ENCODE measurements around the gene COPS6.

COPS6 gene

GRCh38 chr7:100127866-100128636 is 39.3 kb downstream of the COPS6 start:
- DNase-seq = no peak

DNA sequence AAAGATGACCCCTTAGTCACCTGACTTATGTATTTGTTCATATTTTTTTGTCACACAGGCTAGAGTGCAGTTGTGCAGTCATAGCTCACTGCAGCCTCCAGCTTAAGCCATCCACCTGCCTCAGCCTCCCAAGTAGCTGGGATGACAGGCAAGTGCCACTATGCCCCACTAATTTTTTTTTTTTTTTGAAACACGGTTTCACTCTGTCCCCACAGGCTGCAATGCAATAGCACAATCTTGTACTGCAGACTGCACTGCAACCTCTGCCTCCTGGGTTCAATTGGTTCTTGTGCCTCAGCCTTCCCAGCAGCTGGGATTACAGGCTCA is 39.8 kb downstream of the COPS6 start:
- DNase-seq = no peak

DNA sequence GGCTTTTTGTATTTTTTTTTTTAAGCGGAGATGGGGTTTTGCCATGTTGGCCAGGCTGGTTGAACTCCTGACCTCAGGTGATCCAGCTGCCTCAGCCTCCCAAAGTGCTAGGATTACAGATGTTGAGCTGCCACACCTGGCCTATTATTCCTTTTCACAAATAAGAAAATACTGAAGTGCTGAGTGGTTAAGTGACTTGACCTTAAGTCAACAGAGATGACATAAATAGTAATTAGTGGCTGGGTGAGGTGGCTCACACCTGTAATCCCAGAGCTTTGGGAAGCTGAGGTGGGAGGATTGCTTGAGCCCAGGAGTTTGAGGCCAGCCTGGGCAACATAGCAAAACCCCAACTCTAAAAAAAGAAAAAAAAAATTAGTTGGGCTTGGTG is 41.4 kb downstream of the COPS6 start:
- DNase-seq = peak; percentile 57

DNA sequence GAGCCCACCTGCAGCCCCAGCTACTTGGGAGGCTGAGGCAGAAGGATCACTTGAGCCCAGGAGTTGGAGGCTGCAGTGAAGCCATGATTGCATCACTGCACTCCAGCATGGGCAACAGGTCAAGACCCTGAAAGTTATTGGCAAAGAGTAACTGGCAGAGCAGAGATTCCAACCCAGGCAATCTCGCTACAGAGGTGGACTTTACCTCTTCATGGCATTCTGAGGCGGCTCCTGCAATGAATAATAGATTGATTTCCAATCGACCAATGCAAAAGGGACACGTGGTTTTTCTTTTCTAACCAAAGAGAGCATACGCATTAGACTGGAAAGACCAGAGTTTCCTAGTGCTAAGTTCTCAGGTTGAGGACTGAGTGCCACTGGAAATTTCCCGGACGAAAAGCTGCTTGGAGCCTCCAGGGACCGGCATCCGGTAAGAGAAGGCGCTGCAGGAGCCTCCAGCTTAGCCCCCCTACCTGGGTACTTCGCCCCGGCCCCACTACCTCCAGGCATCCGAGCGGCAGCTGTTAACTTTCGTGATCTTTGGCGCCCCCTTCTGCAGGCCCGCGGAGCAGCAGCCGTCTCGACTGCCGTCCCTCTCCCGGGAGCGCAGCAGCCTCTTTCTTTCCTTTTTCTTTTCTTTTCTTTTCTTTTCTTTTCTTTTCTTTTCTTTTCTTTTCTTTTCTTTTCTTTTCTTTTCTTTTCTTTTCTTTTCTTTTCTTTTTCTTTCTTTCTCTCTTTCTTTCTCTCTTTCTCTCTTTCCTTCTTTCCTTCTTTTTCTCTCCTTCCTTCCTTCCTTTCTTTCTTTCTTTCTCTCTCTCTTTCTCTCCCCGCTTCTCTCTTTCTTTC is 42.1 kb downstream of the COPS6 start:
- peak; percentile 54 for DNase-seq

GRCh38 chr7:100132126-100132525 is 43.4 kb downstream of the COPS6 start:
- DNase-seq = peak; percentile 68

DNA sequence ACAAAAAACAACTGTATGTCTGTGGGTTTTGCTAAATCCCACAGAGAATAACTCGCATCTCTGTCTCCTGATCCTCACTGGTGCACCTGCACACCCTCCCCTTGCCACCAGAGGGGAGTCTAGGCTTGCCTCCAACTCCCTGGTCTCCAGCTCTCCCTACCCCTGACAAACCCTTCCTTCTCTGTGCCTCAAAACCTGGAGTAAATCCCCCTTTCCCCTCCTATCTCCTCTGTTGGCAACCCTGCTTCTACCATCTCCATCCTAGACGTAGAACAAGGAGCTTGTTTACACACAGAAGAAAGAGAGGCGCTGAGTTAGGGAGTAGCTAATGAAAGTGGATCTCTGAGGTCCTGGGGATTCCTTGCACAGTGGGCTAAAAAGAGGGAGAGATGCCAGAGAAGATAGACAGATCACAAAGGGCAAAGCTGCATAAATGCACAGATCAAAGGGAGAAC is 44.0 kb downstream of the COPS6 start:
- peak; percentile 56 for DNase-seq

DNA sequence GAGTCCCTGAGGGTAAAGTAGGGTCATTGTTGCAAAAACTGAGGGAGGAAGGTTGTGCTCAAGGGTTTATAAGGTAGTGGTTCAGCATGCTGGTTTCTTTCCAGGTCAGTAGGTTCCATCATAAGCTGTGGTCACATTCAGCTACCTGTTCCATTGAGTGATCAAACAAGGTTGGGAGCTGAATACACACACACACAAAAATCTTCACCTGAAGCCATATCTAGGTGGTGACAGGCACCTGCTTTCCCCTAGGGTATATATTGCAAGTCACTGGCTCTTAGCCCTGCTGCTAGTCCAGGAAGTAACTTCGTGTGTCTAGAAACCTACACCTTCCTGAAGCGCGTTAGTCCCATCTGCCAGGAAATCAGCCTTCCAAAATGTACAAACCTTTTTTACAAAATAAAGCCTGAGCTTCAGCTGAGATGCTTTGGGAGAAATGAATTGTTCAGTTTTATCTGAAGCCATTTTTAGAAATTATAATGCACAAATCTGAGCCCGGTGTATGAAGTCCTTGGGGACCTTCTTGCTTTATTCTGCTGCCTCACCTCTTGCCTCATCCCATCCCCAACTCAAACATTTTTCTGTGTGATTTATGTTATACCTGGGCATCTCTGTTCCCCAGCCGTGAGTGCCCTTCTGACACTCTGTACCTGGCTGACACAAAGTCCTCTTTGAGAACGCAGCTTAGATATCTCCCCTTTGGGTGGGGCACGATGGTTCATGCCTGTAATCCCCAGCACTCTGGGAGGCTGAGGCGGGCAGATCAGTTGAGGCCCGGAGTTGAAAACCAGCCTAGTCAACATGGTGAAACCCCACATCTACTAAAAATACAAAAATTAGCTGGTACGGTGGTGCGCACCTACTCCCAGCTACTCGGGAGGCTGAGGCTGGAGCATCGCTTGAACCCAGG is 49.3 kb downstream of the COPS6 start:
- DNase-seq = no peak

DNA sequence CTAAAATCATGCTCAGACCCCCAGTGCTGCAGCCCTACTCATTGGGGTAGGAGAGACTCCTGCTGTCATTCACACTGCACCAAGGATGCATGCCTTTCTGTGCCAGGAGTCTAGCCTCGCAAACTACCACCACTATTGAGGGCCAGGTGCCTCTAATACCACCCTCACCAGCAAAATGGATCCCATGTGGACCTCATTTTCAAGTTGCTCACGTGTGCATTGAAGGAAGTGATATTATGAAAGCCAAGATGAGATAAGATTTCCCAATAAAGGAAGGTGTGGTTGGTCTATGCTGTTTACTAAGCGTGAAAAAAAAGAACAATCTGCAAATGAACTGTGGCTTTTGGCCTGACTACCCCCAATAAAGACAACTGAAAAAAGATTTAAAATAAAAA is 52.8 kb downstream of the COPS6 start:
- no peak for DNase-seq

Measured in NCI-H2029 treated with DMSO at 0.1 percent for 48 hours (cell line).